GM12878 (cell line): Measurements from ENCODE around the gene CYP46A1. TPM values are rescaled to one million over a fixed set of nuclear protein-coding genes. Genes with fewer than 3 reads are reported as not detected.

Source experiments
- BHLHE40 ChIP-seq, 2 experiments: fragments of 450-650 bp in 1 of 2; IDR thresholded peaks; 2 replicates each; pipeline ENCODE4 v1.6.1; 2011 to 2017; ENCODE audit warnings: low read depth in 2 of 2, borderline replicate concordance in 1 of 2, improper control_type of control experiment in 1 of 2, low read length in 1 of 2, mild to moderate bottlenecking in 1 of 2
- CBFB ChIP-seq: IDR thresholded peaks from 2 replicates; pipeline ENCODE4 v1.6.1; 2016; ENCODE audit warnings: antibody characterized with exemption, low read depth
- ZSCAN29 ChIP-seq: fragments of 450-650 bp; IDR thresholded peaks from 2 replicates; pipeline ENCODE4 v1.6.1; 2017; ENCODE audit warnings: mild to moderate bottlenecking, moderate library complexity
- polyA plus RNA-seq, 11 experiments: library from polyadenylated mRNA; depleted of rRNA in 4 of 11; unstranded in 6 of 11; stranded (reverse) in 5 of 11; fragments of >200 nt; fragmentation: Nextera tagmentation in 4 of 11; fragmentation: Illumina TruSeq in 1 of 11; extraction: Ambion mirVana in 4 of 11; extraction: Trizol in 1 of 11; gene quantifications; 1 replicate in 1 of 11; 2 replicates in 10 of 11; pipeline versions ENCODE4 v1.2.1 to v1.2.3, GENCODE V29; 2011 to 2016; ENCODE audit warnings: inconsistent platforms in 2 of 11, missing spikeins in 2 of 11, low read depth in 1 of 11
- total RNA-seq, 4 experiments: library from RNA; depleted of rRNA in 3 of 4; stranded (reverse); fragments of >200 nt in 3 of 4; fragmentation: Illumina TruSeq in 1 of 4; extraction: Trizol in 1 of 4; gene quantifications; 2 replicates each; pipeline versions ENCODE4 v1.2.1 to v1.2.3, GENCODE V29; 2013 to 2021
- TF ChIP-seq, protein P1 (sequence below): fragments of 450-650 bp; IDR thresholded peaks from 2 replicates; pipeline ENCODE4 v1.6.1; 2017; ENCODE audit warnings: borderline replicate concordance
- TF ChIP-seq, protein P2 (sequence below): fragments of 450-650 bp; IDR thresholded peaks from 2 replicates; pipeline ENCODE4 v1.6.1; 2017; ENCODE audit warnings: mild to moderate bottlenecking, low read depth, inconsistent platforms; ENCODE audit not compliant: poor library complexity, severe bottlenecking
- TF ChIP-seq, protein P3 (sequence below): fragments of 450-650 bp; IDR thresholded peaks from 2 replicates; pipeline ENCODE4 v1.6.1; 2016; ENCODE audit warnings: mild to moderate bottlenecking
- TF ChIP-seq, protein P4 (sequence below): IDR thresholded peaks from 2 replicates; pipeline ENCODE4 v1.6.1; 2011; ENCODE audit warnings: mild to moderate bottlenecking, low read depth, low read length, moderate library complexity; ENCODE audit not compliant: insufficient replicate concordance

The CYP46A1 gene
- total and polyA plus RNA-seq, 10 of the 15 experiments (the other 5 are each of a cell fraction or from before 2014, with no cell fraction given), result 0.04 to 0.11 TPM; not detected in 8

DNA sequence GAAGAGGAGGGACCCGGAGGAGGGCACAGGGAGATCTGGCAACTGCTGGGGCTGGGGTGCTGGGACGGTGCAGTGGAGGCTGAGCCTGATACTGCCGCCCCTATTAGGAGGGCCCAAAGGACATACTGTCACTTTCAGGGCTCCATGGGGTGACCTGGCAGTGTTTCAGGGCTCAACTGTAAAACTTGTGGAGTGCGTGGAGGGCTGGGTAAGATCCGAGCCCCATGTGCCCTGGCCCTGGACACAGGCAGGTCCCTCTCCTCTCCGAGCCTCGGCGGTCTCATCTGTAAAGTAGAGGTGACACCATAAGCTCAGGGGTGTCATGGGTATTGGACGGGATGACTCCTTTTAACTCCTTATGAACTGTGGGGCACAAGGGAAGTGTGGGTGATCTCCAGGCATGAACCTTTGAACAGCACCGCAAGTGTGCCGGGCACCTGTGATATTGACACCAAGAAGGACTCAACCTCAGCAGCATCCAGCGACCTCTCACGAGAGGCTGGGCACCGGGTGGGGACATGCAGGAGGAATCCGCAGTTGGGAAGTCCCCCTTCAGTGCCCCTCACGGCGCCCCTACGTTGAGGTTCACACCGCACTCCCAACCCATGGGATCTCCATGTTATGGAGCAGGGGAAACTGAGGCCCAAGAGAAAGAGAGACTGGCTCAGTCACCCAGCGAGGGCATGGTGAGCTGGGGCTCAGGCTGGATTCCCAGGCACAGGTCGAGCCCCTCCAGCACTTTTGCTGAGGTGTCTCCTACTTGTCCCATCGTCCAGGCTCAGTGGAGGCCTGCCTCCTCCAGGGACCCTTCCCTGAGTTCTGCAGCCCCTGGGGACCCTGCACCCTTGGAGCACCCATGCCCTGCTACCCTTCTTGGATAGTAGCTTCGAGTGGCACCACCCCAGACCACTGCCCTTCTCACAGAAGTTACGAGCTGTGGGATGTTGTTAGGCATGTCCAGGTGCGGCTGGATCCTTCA, 58.7 kb downstream of the CYP46A1 start (continued):
- TF ChIP-seq, protein P1, sequence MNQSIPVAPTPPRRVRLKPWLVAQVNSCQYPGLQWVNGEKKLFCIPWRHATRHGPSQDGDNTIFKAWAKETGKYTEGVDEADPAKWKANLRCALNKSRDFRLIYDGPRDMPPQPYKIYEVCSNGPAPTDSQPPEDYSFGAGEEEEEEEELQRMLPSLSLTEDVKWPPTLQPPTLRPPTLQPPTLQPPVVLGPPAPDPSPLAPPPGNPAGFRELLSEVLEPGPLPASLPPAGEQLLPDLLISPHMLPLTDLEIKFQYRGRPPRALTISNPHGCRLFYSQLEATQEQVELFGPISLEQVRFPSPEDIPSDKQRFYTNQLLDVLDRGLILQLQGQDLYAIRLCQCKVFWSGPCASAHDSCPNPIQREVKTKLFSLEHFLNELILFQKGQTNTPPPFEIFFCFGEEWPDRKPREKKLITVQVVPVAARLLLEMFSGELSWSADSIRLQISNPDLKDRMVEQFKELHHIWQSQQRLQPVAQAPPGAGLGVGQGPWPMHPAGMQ, result no peak
- TF ChIP-seq BHLHE40 (IDR thresholded peaks at IDR 0.05; ENCODE audit: borderline replicate concordance in 1 of 2, low read depth in 2 of 2, low read length in 1 of 2), result no peak
- TF ChIP-seq, protein P2, sequence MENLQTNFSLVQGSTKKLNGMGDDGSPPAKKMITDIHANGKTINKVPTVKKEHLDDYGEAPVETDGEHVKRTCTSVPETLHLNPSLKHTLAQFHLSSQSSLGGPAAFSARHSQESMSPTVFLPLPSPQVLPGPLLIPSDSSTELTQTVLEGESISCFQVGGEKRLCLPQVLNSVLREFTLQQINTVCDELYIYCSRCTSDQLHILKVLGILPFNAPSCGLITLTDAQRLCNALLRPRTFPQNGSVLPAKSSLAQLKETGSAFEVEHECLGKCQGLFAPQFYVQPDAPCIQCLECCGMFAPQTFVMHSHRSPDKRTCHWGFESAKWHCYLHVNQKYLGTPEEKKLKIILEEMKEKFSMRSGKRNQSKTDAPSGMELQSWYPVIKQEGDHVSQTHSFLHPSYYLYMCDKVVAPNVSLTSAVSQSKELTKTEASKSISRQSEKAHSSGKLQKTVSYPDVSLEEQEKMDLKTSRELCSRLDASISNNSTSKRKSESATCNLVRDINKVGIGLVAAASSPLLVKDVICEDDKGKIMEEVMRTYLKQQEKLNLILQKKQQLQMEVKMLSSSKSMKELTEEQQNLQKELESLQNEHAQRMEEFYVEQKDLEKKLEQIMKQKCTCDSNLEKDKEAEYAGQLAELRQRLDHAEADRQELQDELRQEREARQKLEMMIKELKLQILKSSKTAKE, result no peak
- no peak for TF ChIP-seq CBFB
- TF ChIP-seq, protein P3, sequence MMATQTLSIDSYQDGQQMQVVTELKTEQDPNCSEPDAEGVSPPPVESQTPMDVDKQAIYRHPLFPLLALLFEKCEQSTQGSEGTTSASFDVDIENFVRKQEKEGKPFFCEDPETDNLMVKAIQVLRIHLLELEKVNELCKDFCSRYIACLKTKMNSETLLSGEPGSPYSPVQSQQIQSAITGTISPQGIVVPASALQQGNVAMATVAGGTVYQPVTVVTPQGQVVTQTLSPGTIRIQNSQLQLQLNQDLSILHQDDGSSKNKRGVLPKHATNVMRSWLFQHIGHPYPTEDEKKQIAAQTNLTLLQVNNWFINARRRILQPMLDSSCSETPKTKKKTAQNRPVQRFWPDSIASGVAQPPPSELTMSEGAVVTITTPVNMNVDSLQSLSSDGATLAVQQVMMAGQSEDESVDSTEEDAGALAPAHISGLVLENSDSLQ, result no peak
- TF ChIP-seq ZSCAN29, result no peak
- TF ChIP-seq, protein P4, sequence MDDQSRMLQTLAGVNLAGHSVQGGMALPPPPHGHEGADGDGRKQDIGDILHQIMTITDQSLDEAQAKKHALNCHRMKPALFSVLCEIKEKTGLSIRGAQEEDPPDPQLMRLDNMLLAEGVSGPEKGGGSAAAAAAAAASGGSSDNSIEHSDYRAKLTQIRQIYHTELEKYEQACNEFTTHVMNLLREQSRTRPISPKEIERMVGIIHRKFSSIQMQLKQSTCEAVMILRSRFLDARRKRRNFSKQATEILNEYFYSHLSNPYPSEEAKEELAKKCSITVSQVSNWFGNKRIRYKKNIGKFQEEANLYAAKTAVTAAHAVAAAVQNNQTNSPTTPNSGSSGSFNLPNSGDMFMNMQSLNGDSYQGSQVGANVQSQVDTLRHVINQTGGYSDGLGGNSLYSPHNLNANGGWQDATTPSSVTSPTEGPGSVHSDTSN, result no peak
